Endothelial cell of umbilical vein (primary cell): Measurements from ENCODE around the gene ABCF2. TPM values are rescaled to one million over a fixed set of nuclear protein-coding genes. Genes with fewer than 3 reads are reported as not detected.

Experiments used
- BruUV-seq: library from RNA; stranded (reverse); fragments of 400-500 nt; replicated peaks from 2 replicates; lab custom pipeline; 2021; lab: Mats Ljungman, UMichigan
- CTCF ChIA-PET: fragments of 300-600, 350-600 bp; sonication (Branson Sonifier 250); formaldehyde crosslinking; loops from one replicate; lab custom pipeline; 2021; ENCODE audit warnings: antibody characterized with exemption, inconsistent platforms; lab: Charles Lee
- POLR2A ChIA-PET: fragments of 300-600, 350-600 bp; sonication (Branson Sonifier 250); formaldehyde crosslinking; loops from one replicate; lab custom pipeline; 2021; ENCODE audit warnings: antibody characterized with exemption, inconsistent platforms; lab: Charles Lee
- DNase-seq: peaks from one replicate; pipeline ENCODE4 v3.0.0-alpha.2; 2011; ENCODE audit warnings: low read depth, low spot score
- FAIRE-seq: peaks from 2 replicates; lab custom pipeline; 2011; peaks lifted over from hg19 to GRCh38; lab: Jason Lieb, UNC
- H2AFZ ChIP-seq: 2 replicates; pipeline ENCODE4 v1.6.0; 2012; ENCODE audit warnings: low read depth, low read length, control low read depth, inconsistent platforms
- H3K27ac ChIP-seq: 2 replicates; pipeline ENCODE4 v1.5.1; 2011; ENCODE audit warnings: low read depth, mild to moderate bottlenecking, control low read depth, low read length, moderate library complexity; ENCODE audit not compliant: insufficient read depth
- H3K27me3 ChIP-seq, 2 experiments: 2 replicates each; pipeline versions ENCODE4 v1.6.0 to v1.6.1; 2011; ENCODE audit warnings: low read length in 2 of 2, mixed read lengths in 1 of 2; ENCODE audit not compliant: control insufficient read depth in 2 of 2, insufficient read depth in 2 of 2
- H3K36me3 ChIP-seq, 2 experiments: 2 replicates in 1 of 2; 3 replicates in 1 of 2; pipeline ENCODE4 v1.5.1; 2011; ENCODE audit warnings: low read length in 2 of 2, mild to moderate bottlenecking in 1 of 2, moderate library complexity in 1 of 2; ENCODE audit not compliant: control insufficient read depth in 2 of 2, insufficient read depth in 2 of 2; ENCODE audit errors: extremely low read depth in 1 of 2
- H3K4me1 ChIP-seq: 3 replicates; pipeline ENCODE4 v1.5.1; 2011; ENCODE audit warnings: mild to moderate bottlenecking, low read length; ENCODE audit not compliant: control insufficient read depth, insufficient read depth; ENCODE audit errors: extremely low read depth
- H3K4me2 ChIP-seq: 2 replicates; pipeline ENCODE4 v1.6.1; 2011; ENCODE audit warnings: low read length, control low read depth, mixed read lengths; ENCODE audit not compliant: insufficient read depth
- H3K4me3 ChIP-seq, 3 experiments: fragments of 200-600 bp in 1 of 3; sonication (generic), shearing (Covaris generic) in 1 of 3; replicated peaks in 1 of 3; 2 replicates each; pipeline ENCODE4 v1.5.1; 2011 to 2016; ENCODE audit warnings: control low read depth in 3 of 3, low read length in 3 of 3, mild to moderate bottlenecking in 2 of 3, inconsistent platforms in 1 of 3, low read depth in 1 of 3, moderate library complexity in 1 of 3; ENCODE audit not compliant: insufficient read depth in 1 of 3
- H3K79me2 ChIP-seq: 2 replicates; pipeline ENCODE4 v1.6.0; 2012; ENCODE audit warnings: low read length, inconsistent platforms; ENCODE audit not compliant: control insufficient read depth, insufficient read depth
- H3K9ac ChIP-seq: replicated peaks from 2 replicates; pipeline ENCODE3; 2011; ENCODE audit warnings: low read length, control low read depth; ENCODE audit not compliant: insufficient read depth; ENCODE audit errors: extremely low read depth
- H3K9me1 ChIP-seq: replicated peaks from 3 replicates; pipeline ENCODE4 v1.6.0; 2011; ENCODE audit warnings: mild to moderate bottlenecking, low read length; ENCODE audit not compliant: control insufficient read depth, insufficient read depth; ENCODE audit errors: extremely low read depth
- H3K9me3 ChIP-seq: replicated peaks from 2 replicates; pipeline ENCODE4 v1.5.1; 2012; ENCODE audit warnings: low read length, inconsistent platforms; ENCODE audit not compliant: control insufficient read depth, insufficient read depth
- H4K20me1 ChIP-seq: replicated peaks from 2 replicates; pipeline ENCODE3; 2011; ENCODE audit warnings: mild to moderate bottlenecking, low read length; ENCODE audit not compliant: control insufficient read depth, insufficient read depth; ENCODE audit errors: extremely low read depth
- EZH2 ChIP-seq: IDR thresholded peaks from 2 replicates; pipeline ENCODE4 v1.6.1; 2012; ENCODE audit warnings: borderline replicate concordance, low read depth, mild to moderate bottlenecking, moderate library complexity, low read length, inconsistent platforms; ENCODE audit not compliant: severe bottlenecking
- FOS ChIP-seq: IDR thresholded peaks from 2 replicates; pipeline ENCODE4 v1.6.1; 2011; ENCODE audit warnings: mild to moderate bottlenecking, low read length, moderate library complexity, borderline replicate concordance; ENCODE audit not compliant: insufficient read depth
- GATA2 ChIP-seq: IDR thresholded peaks from 2 replicates; pipeline ENCODE4 v1.7.0; 2011; ENCODE audit warnings: low read depth, mild to moderate bottlenecking, moderate library complexity, mixed read lengths, low read length; ENCODE audit not compliant: insufficient read length, insufficient read depth
- JUN ChIP-seq: IDR thresholded peaks from 2 replicates; pipeline ENCODE4 v1.6.1; 2011; ENCODE audit warnings: borderline replicate concordance, low read depth; ENCODE audit not compliant: insufficient read length, insufficient read depth
- MYC ChIP-seq: IDR thresholded peaks from one replicate; pipeline ENCODE4 v1.6.1; 2011; ENCODE audit warnings: mild to moderate bottlenecking, low read depth, low read length
- POLR2A ChIP-seq: IDR thresholded peaks from 2 replicates; pipeline ENCODE4 v1.6.1; 2012; ENCODE audit warnings: low read depth, mild to moderate bottlenecking, control low read depth, low read length
- POLR2AphosphoS5 ChIP-seq: IDR thresholded peaks from 2 replicates; pipeline ENCODE4 v1.6.1; 2012; ENCODE audit warnings: low read depth, mild to moderate bottlenecking, control low read depth, low read length, moderate library complexity; ENCODE audit not compliant: insufficient read depth
- dilution Hi-C: fragments of 300-500 bp; cut with MboI; formaldehyde crosslinking; loops from one replicate; pipeline ENCODE4 v1.15.0; 2019; ENCODE audit warnings: low sequenced_read_pairs; ENCODE audit not compliant: extremely low pct_ligation_motif_present
- intact Hi-C: fragments of 100-400 bp; cut with micrococcal nuclease; formaldehyde crosslinking; loops from one replicate; pipeline ENCODE4 v1.10.0; 2022
- polyA plus RNA-seq, 4 experiments: library from polyadenylated mRNA; depleted of rRNA in 3 of 4; stranded (reverse) in 3 of 4; unstranded in 1 of 4; fragments of >200 nt; gene quantifications; 2 replicates each; pipeline versions ENCODE4 v1.2.1 to v1.2.3, GENCODE V29; 2011 to 2012; ENCODE audit warnings: missing spikeins in 1 of 4
- total RNA-seq: library from RNA; stranded (reverse); gene quantifications from 2 replicates; pipeline ENCODE4 v1.2.3, GENCODE V29; 2021
- TF ChIP-seq, protein P1 (sequence below), 2 donors: IDR thresholded peaks; 1 replicate in 1 of 2; 2 replicates in 1 of 2; pipeline ENCODE4 v1.5.1; 2011; ENCODE audit warnings: low read length in 2 of 2, mild to moderate bottlenecking in 2 of 2, moderate library complexity in 2 of 2, control low read depth in 1 of 2, inconsistent platforms in 1 of 2, low read depth in 1 of 2; ENCODE audit not compliant: insufficient read depth in 1 of 2; ENCODE audit errors: extremely low read depth in 1 of 2
- TF ChIP-seq, protein P2 (sequence below): IDR thresholded peaks from 2 replicates; pipeline ENCODE4 v1.6.1; 2011; ENCODE audit not compliant: insufficient read depth, insufficient read length

ABCF2 gene
- total and polyA plus RNA-seq, 2 donors (not counting 3 experiments of a cell fraction or from before 2014, with no cell fraction given): 45.3 to 61.6 TPM

DNA sequence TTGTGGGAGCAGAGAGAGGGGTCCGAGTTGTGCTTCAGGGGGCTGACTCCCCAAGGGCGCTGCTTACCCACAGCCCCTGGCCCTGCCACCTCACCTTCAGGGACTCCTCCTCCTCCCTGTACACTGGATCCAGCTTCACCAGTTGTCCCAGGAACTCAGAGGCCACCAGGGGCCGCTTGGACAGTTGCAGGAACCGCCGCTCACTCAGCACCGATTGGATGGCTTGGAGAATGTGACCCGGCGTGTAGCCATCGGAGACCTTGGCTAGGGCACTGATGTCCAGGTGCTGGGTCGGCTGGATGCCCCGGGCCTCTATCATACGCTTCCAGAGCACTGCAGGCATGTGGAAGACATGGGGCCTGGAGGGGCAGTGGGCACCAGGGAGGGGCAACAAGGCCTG, 35.5 kb downstream of the ABCF2 start:
- CTCF ChIA-PET: no interaction called here
- TF ChIP-seq, protein P1, sequence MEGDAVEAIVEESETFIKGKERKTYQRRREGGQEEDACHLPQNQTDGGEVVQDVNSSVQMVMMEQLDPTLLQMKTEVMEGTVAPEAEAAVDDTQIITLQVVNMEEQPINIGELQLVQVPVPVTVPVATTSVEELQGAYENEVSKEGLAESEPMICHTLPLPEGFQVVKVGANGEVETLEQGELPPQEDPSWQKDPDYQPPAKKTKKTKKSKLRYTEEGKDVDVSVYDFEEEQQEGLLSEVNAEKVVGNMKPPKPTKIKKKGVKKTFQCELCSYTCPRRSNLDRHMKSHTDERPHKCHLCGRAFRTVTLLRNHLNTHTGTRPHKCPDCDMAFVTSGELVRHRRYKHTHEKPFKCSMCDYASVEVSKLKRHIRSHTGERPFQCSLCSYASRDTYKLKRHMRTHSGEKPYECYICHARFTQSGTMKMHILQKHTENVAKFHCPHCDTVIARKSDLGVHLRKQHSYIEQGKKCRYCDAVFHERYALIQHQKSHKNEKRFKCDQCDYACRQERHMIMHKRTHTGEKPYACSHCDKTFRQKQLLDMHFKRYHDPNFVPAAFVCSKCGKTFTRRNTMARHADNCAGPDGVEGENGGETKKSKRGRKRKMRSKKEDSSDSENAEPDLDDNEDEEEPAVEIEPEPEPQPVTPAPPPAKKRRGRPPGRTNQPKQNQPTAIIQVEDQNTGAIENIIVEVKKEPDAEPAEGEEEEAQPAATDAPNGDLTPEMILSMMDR (IDR thresholded peaks at IDR 0.05; ENCODE audit: extremely low read depth in 1 of 2, insufficient read depth in 1 of 2, low read depth in 1 of 2, low read length in 2 of 2): no peak
- TF ChIP-seq JUN: no peak
- no peak for TF ChIP-seq MYC
- no peak for TF ChIP-seq POLR2A
- no peak for TF ChIP-seq EZH2
- TF ChIP-seq GATA2: no peak
- TF ChIP-seq, protein P2, sequence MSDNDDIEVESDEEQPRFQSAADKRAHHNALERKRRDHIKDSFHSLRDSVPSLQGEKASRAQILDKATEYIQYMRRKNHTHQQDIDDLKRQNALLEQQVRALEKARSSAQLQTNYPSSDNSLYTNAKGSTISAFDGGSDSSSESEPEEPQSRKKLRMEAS: no peak
- TF ChIP-seq FOS: no peak
- no peak for TF ChIP-seq POLR2AphosphoS5
- dilution Hi-C loops: no loop called here
- H3K9me3 ChIP-seq: no peaks in the 10 kb centered on the region
- FAIRE-seq (no peak), DNase-seq (no peak)
- no peaks in the 10 kb centered on the region for H3K79me2 ChIP-seq
- no peak overlapping the region for H3K4me3 ChIP-seq
- no peaks in the 10 kb centered on the region for H3K9me1 ChIP-seq
- H3K36me3 ChIP-seq: no peaks in the 10 kb centered on the region
- peaks cover 17% of the 10 kb centered on the region in 2 experiments for H3K27me3 ChIP-seq
- POLR2A ChIA-PET: no interaction called here
- no peak overlapping the region for H3K9ac ChIP-seq
- H4K20me1 ChIP-seq: no peaks in the 10 kb centered on the region
- H2AFZ ChIP-seq: no peak overlapping the region
- no TSS peak for BruUV-seq
- no peaks in the 10 kb centered on the region for H3K4me1 ChIP-seq
- no peak overlapping the region for H3K4me2 ChIP-seq
- intact Hi-C loops: no loop called here
- H3K27ac ChIP-seq: no peak overlapping the region
